Aorta (tissue), 5 donors: ENCODE measurements around the gene TMEM119. TPM values are rescaled to one million over a fixed set of nuclear protein-coding genes. Genes with fewer than 3 reads are reported as not detected.

Experiments used
- ATAC-seq: fragments of 200-7000 bp; cut with Tn5 transposase; one replicate; pipeline ENCODE4 v1.9.1; 2022; ENCODE audit warnings: moderate library complexity; ENCODE audit not compliant: low FRiP score
- DNase-seq, 2 donors: peaks; one replicate each; pipeline ENCODE4 v3.0.0-alpha.2; 2020
- H3K27ac ChIP-seq, 2 donors: one replicate each; pipeline ENCODE4 v1.5.1; 2013; ENCODE audit warnings: low read length in 2 of 2, mild to moderate bottlenecking in 2 of 2, moderate library complexity in 2 of 2, control low read depth in 1 of 2, inconsistent platforms in 1 of 2, low read depth in 1 of 2
- H3K27me3 ChIP-seq, 2 donors: one replicate each; pipeline ENCODE4 v1.6.1; 2013; ENCODE audit warnings: control low read depth in 1 of 2, low read length in 1 of 2, mild to moderate bottlenecking in 1 of 2, moderate library complexity in 1 of 2; ENCODE audit not compliant: insufficient read depth in 2 of 2, control insufficient read depth in 1 of 2
- H3K36me3 ChIP-seq, 2 donors: one replicate each; pipeline ENCODE4 v1.6.1; 2013; ENCODE audit warnings: control low read depth in 1 of 2, low read length in 1 of 2, mild to moderate bottlenecking in 1 of 2; ENCODE audit not compliant: insufficient read depth in 2 of 2, control insufficient read depth in 1 of 2
- H3K4me1 ChIP-seq, 2 donors: one replicate each; pipeline ENCODE4 v1.6.1; 2013; ENCODE audit warnings: low read length in 2 of 2, control low read depth in 1 of 2, mild to moderate bottlenecking in 1 of 2, moderate library complexity in 1 of 2; ENCODE audit not compliant: insufficient read depth in 2 of 2, control insufficient read depth in 1 of 2
- H3K4me3 ChIP-seq, 2 donors: one replicate each; pipeline ENCODE4 v1.5.1; 2013; ENCODE audit warnings: low read length in 2 of 2, control low read depth in 1 of 2, mild to moderate bottlenecking in 1 of 2
- H3K9me3 ChIP-seq: one replicate; pipeline ENCODE4 v1.6.1; 2013; ENCODE audit warnings: mild to moderate bottlenecking, low read length; ENCODE audit not compliant: control insufficient read depth
- WGBS, 2 donors: extraction: QIAGEN DNeasy Blood & Tissue Kit; methylation state at CpG; one replicate each; pipeline ENCODE4 v1.1.7; 2013; 5-methylcytosine and 5-hydroxymethylcytosine counted together
- intact Hi-C, 2 donors: fragments of 100-400 bp; cut with DNase I; formaldehyde crosslinking; loops; one replicate each; pipeline versions ENCODE4 v1.14.2 to v1.15.0; 2022
- polyA plus RNA-seq, 2 donors: library from polyadenylated mRNA; stranded (reverse); fragments of 200-250 nt; gene quantifications; one replicate each; pipeline ENCODE4 v1.2.3, GENCODE V29; 2013
- total RNA-seq, 2 donors: library from RNA; stranded (reverse); fragmentation: NEBNext Ultra II Directional; extraction: Animal tissue kit (Norgen Biotek cat#: 25700); gene quantifications; one replicate each; pipeline ENCODE4 v1.2.1, GENCODE V29; 2021
- donor health status: healthy with polysubstance abuse.
- donor health status: Bipolar disorder and iron deficiency.
- donor health status: DM: no; HTN: no; CAD: no.
- donor health status: DM: no; HTN: no; CAD: no.
- donor health status: DM: yes; HTN: yes; CAD: no.

The TMEM119 gene
- total and polyA plus RNA-seq, 4 donors = 0.26 to 21.1 (median 8.0) TPM

- no peak overlapping the region for H3K4me3 ChIP-seq
- 76 to 79% methylated on average over 8 of the region's 8 CpGs for WGBS, 2 donors
- no peaks in the 10 kb centered on the region for H3K27me3 ChIP-seq
- ATAC-seq (no peak), DNase-seq (no peak)
- H3K9me3 ChIP-seq = no peaks in the 10 kb centered on the region
- H3K27ac ChIP-seq = no peak overlapping the region
- no peaks in the 10 kb centered on the region for H3K4me1 ChIP-seq
- no peaks in the 10 kb centered on the region for H3K36me3 ChIP-seq
- intact Hi-C loops = no loop called here
Measured at GRCh38 chr12:108612788-108613282, 15.0 kb upstream of the TMEM119 start.

GRCh38 chr12:108611884-108612415 lies 14.1 kb upstream of the TMEM119 start:
- DNase-seq (no peak), ATAC-seq (no peak)
- 62 to 64% methylated on average over 5 of the region's 5 CpGs for WGBS, 2 donors
- H3K27ac ChIP-seq = no peak overlapping the region
- H3K27me3 ChIP-seq = no peaks in the 10 kb centered on the region
- intact Hi-C loops = no loop called here
- no peaks in the 10 kb centered on the region for H3K4me1 ChIP-seq
- no peaks in the 10 kb centered on the region for H3K36me3 ChIP-seq
- H3K9me3 ChIP-seq = no peaks in the 10 kb centered on the region
- no peak overlapping the region for H3K4me3 ChIP-seq

GRCh38 chr12:108610856-108611605 lies 13.1 kb upstream of the TMEM119 start:
- ATAC-seq = no peak
- WGBS, 2 donors = 81 to 83% methylated on average over 15 of the region's 15 CpGs

GRCh38 chr12:108610336-108610815 lies 12.5 kb upstream of the TMEM119 start:
- intact Hi-C loops = no loop called here
- 91 to 94% methylated on average over 8 of the region's 8 CpGs for WGBS, 2 donors
- H3K4me1 ChIP-seq = no peaks in the 10 kb centered on the region
- H3K4me3 ChIP-seq = no peak overlapping the region
- DNase-seq (no peak), ATAC-seq (no peak)
- H3K9me3 ChIP-seq = no peaks in the 10 kb centered on the region
- H3K27ac ChIP-seq = no peak overlapping the region
- no peaks in the 10 kb centered on the region for H3K36me3 ChIP-seq
- no peaks in the 10 kb centered on the region for H3K27me3 ChIP-seq

More at GRCh38 chr12:108610856-108611605, 13.1 kb upstream of the TMEM119 start:
- H3K27me3 ChIP-seq = no peaks in the 10 kb centered on the region
- H3K9me3 ChIP-seq = no peaks in the 10 kb centered on the region
- no peak for DNase-seq
- H3K27ac ChIP-seq = no peak overlapping the region
- intact Hi-C loops = no loop called here
- no peaks in the 10 kb centered on the region for H3K4me1 ChIP-seq
- H3K4me3 ChIP-seq = no peak overlapping the region
- H3K36me3 ChIP-seq = no peaks in the 10 kb centered on the region

- H3K27ac ChIP-seq = no peak overlapping the region
- DNase-seq (peak; percentile 82 to 83), ATAC-seq (peak; percentile 64)
- no peak overlapping the region for H3K4me3 ChIP-seq
- intact Hi-C loops = no loop called here
- WGBS, 2 donors = 31 to 34% methylated on average over 21 of the region's 21 CpGs
- no peaks in the 10 kb centered on the region for H3K9me3 ChIP-seq
- no peaks in the 10 kb centered on the region for H3K36me3 ChIP-seq
- no peaks in the 10 kb centered on the region for H3K27me3 ChIP-seq
- no peaks in the 10 kb centered on the region for H3K4me1 ChIP-seq
Measured at GRCh38 chr12:108609537-108610335, 11.9 kb upstream of the TMEM119 start.

- DNase-seq (no peak), ATAC-seq (no peak)
- Histone ChIP-seq H3K27me3 (no peaks in the 10 kb centered on the region), H3K4me1 (no peaks in the 10 kb centered on the region), H3K36me3 (no peaks in the 10 kb centered on the region), H3K4me3 (no peak overlapping the region), H3K9me3 (no peaks in the 10 kb centered on the region), H3K27ac (no peak overlapping the region)
- 94 to 99% methylated on average over 5 of the region's 5 CpGs for WGBS, 2 donors
- intact Hi-C loops = no loop called here
Measured at GRCh38 chr12:108608616-108609015, 10.7 kb upstream of the TMEM119 start.

GRCh38 chr12:108607981-108608600 lies 10.2 kb upstream of the TMEM119 start:
- Histone ChIP-seq H3K36me3 (no peaks in the 10 kb centered on the region), H3K27ac (no peak overlapping the region), H3K4me1 (no peaks in the 10 kb centered on the region), H3K4me3 (no peak overlapping the region), H3K9me3 (no peaks in the 10 kb centered on the region), H3K27me3 (no peaks in the 10 kb centered on the region)
- intact Hi-C loops = no loop called here
- no peak for ATAC-seq
- WGBS, 2 donors = 91 to 94% methylated on average over 10 of the region's 10 CpGs
- DNase-seq = no peak

- ATAC-seq (no peak), DNase-seq (no peak)
- intact Hi-C loops = no loop called here
- Histone ChIP-seq H3K4me3 (no peak overlapping the region), H3K4me1 (no peaks in the 10 kb centered on the region), H3K36me3 (no peaks in the 10 kb centered on the region), H3K9me3 (no peaks in the 10 kb centered on the region), H3K27me3 (no peaks in the 10 kb centered on the region), H3K27ac (no peak overlapping the region)
- WGBS, 2 donors = 65 to 66% methylated on average over 9 of the region's 9 CpGs
Measured at GRCh38 chr12:108606492-108606891, 8.6 kb upstream of the TMEM119 start.
